HG03439 (cell line): ENCODE data around the gene ARRDC4.

Experiments used
- ATAC-seq: cut with Tn5 transposase; IDR thresholded peaks from one replicate; pipeline ENCODE4 v1.9.1; 2021; ENCODE audit warnings: mild to moderate bottlenecking, moderate library complexity; ENCODE audit not compliant: unreplicated experiment

Gene ARRDC4, protein sequence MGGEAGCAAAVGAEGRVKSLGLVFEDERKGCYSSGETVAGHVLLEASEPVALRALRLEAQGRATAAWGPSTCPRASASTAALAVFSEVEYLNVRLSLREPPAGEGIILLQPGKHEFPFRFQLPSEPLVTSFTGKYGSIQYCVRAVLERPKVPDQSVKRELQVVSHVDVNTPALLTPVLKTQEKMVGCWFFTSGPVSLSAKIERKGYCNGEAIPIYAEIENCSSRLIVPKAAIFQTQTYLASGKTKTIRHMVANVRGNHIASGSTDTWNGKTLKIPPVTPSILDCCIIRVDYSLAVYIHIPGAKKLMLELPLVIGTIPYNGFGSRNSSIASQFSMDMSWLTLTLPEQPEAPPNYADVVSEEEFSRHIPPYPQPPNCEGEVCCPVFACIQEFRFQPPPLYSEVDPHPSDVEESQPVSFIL

DNA sequence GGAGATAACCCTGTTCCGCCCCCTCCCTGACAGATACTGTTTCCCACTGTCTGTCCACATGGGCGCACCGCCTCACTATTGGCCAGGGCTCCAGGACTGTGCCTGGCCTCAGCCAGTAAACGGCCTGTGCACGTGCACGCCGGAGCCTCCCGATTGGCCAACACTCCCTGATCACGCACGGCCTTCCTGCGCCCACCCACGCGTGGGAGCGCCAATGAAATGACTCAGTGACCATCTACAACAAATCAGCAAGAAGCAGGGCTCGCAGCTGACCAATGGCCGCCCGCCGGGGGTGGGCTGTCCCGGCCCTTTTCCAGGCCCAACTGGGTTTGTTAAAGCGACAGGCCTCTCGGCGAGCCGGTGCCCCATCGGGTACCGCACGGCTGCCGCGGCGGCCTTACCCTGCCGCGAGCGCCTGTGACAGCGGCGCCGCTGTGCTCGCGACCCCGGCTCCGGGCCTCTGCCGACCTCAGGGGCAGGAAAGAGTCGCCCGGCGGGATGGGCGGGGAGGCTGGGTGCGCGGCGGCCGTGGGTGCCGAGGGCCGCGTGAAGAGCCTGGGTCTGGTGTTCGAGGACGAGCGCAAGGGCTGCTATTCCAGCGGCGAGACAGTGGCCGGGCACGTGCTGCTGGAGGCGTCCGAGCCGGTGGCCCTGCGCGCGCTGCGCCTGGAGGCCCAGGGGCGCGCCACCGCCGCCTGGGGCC lies at the start of gene ARRDC4:
TSS of gene ARRDC4 (plus strand) at position 340 of the 703 bp plus-strand sequence. CDS start at position 499, 159 bp downstream.
- no peak for ATAC-seq

DNA sequence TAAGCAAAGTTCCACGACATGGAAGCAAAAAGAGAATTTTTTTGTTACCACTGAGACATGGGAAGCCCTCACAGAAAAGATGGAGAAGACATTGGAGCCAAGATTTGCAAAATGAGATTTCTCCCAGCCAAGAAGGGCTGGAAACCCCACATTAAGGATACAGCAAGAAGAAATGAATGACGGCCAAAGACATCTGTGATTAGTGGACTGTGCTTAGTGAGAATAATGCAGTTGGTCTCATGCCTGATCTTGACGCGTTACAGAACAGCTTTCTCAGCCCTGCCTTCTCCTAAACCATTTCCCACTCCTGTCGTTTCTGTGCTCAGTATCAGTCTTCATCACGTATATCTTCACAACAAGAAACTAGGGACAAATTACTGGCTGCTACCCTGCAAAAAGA lies 45.8 kb upstream of the ARRDC4 start:
- no peak for ATAC-seq

DNA sequence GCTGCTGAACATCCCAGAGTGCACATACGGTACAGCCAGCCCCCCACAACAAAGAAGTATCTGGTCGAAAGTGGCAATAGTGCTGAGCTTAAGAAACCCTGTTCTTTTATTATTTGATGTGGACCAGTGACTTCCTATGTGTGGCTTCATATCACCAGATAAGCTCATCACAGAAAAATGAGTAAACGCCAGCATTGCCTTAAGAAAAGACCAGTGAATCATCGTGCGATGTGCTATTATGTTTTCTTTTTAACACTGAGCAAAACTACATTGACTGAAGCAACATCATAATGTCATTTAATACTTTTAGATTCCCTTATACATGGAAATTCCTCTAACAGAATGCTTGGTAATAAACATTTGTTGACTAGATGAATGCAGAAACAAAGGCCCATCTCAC lies 45.2 kb upstream of the ARRDC4 start:
- no peak for ATAC-seq

DNA sequence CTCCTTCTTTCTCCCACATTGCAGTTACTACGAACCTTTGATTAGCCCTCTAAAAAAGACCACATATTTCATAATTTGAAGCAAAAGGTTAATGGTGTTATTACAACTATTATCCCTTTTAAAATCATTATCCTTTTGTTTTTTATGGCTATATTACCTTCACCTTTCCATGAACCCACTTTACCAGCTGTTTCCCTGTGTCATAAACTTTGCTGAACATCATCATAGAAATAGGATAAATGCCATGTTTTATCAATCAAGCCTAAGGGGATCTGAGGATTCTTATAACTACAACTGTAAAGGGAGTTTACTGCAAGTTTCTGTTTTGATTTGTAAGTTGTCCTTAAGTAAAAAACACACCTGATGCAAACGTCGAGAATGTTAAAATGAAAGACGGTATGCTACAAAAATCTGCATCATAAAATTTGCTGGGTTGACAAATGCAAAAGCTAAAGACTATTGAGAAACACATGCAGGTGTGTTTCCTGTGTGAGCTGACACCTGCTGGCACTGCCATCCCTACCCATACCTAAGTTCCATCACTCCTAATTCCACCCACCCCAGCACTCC lies 39.1 kb upstream of the ARRDC4 start:
- ATAC-seq, result no peak

GRCh38 chr15:97929456-97930229 lies 30.9 kb upstream of the ARRDC4 start:
- ATAC-seq, result no peak

GRCh38 chr15:97930230-97930629 lies 30.3 kb upstream of the ARRDC4 start:
- ATAC-seq, result no peak

GRCh38 chr15:97931314-97931713 lies 29.2 kb upstream of the ARRDC4 start:
- no peak for ATAC-seq

DNA sequence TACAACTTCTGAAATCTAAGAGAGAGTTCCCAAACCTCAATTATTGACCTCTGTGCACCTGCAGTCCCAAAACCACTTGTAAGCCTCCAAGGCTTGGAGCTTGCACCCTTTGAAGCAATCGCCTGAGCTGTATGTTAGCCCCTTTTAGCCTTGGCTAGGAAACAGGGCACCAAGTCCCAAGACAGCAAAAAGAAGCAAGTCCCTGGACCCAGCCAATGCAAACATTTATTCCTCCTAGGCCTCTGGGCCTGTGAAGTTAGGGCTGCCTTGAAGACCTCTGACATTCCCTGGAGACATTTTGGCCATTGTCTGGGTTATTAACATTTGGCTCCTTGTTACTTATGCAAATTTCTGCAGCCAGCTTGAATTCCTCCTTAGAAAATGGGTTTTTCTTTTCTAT lies 26.9 kb upstream of the ARRDC4 start:
- no peak for ATAC-seq

- ATAC-seq, result no peak
Observed at GRCh38 chr15:97940993-97941392, 19.5 kb upstream of the ARRDC4 start.

DNA sequence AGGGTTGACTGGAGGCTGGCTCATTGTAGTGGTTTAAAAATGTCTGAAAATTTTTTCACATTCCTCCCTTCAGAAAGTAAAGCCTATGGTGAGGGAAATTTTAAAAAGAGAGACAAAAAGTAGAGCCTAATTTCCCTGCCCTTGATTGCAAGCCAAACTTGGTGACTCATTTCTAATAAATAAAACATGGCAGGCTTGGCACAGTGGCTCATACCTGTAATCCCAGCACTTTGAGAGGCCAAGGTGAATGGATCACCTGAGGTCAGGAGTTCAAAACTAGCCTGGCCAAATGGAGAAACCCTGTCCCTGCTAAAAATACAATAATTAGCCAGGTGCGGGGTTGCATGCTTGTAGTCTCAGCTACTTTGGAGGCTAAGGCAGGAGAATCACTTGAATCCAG lies 18.9 kb upstream of the ARRDC4 start:
- no peak for ATAC-seq

- no peak for ATAC-seq
Observed at GRCh38 chr15:97944724-97945123, 15.8 kb upstream of the ARRDC4 start.

DNA sequence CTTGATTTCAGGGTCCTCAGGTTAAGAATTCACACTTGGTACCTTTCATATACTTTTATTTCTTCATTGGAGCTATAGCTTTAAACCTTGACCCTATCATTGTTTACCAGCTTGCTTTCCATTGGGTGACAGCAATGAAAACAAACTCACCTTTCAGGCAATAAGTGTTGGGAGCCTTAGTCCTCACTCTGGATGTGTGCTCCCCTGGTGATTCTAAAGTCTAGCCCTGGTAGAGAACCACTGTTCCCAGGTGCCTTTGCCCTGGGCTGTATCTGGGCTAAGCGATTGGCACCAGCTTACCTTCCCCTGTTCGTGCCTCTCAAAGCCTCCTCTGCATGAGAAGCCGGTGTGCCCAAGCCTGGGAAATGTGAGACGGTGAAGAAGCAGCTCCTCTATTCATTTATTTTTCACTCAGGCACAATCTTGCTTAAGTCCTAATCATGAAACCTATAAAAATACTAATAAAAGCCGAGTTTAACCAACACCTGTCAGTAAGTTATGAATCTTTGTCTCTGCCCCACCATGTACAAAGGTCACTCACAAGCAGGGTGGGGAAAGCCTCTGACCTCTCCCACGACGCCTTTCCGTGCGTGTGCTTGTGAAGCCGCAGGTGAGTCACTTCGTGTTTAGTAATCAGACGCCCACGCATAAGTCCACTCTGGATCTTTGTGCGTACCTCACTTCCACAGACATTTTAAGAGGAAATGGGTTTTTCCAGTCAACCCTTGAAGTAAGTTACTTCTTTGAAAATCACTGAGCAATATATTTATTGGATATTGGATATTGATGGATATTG lies 12.8 kb upstream of the ARRDC4 start:
- no peak for ATAC-seq

GRCh38 chr15:97953254-97953653 lies 7.2 kb upstream of the ARRDC4 start:
- ATAC-seq, result no peak

DNA sequence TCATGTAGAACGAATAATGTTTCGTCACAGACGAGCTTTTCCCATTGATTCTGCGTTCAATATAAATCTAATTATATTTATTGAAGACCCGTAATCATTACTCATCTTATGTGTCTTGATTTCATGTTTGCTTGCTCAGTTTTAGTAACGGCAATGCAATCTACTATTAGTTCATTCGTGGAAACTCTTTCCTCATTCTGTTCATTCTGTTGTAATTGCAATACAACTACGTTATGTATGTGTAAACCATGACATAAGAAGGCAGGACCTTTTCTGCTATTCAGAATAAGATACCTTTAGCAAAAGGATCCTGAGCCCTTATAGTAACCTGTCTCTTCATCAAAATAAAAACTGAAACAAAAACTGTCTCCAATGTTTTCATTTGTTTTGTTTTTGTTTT lies 6.8 kb upstream of the ARRDC4 start:
- no peak for ATAC-seq

GRCh38 chr15:97955035-97955434 lies 5.5 kb upstream of the ARRDC4 start:
- no peak for ATAC-seq

GRCh38 chr15:97955529-97955928 lies 5.0 kb upstream of the ARRDC4 start:
- no peak for ATAC-seq

- ATAC-seq, result no peak
Observed at GRCh38 chr15:97959724-97960363, 659 bp upstream of the ARRDC4 start.

- ATAC-seq, result no peak
Observed at GRCh38 chr15:97961067-97961954, 808 bp downstream of the ARRDC4 start.

DNA sequence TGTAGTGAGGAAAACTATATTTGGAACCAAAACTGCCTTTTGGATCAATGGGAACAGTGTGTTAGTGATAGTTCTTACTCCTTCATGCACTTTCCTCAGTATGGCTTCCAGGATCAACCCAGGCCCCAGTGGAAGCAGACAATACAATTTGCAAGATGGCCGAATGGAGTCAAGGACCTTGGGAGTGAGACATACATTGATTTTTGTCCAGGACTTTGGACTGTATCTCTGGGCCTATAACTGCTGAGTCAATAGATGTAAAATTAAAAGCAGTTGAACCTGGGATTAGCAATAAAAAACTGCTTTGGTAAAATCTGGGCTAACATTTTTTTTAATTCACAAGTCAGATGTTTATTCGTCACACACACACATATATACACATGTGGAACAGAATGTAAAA lies 1.8 kb downstream of the ARRDC4 start:
- no peak for ATAC-seq
